GM11168 (cell line): ENCODE measurements around the gene SUPT16H.

ENCODE experiments used
- in situ Hi-C: fragments of 300-500 bp; cut with MboI; formaldehyde crosslinking; loops from one replicate; pipeline ENCODE4 v1.12.0; 2022; ENCODE audit warnings: low sequenced_read_pairs; ENCODE audit not compliant: unreplicated experiment

SUPT16H gene

DNA sequence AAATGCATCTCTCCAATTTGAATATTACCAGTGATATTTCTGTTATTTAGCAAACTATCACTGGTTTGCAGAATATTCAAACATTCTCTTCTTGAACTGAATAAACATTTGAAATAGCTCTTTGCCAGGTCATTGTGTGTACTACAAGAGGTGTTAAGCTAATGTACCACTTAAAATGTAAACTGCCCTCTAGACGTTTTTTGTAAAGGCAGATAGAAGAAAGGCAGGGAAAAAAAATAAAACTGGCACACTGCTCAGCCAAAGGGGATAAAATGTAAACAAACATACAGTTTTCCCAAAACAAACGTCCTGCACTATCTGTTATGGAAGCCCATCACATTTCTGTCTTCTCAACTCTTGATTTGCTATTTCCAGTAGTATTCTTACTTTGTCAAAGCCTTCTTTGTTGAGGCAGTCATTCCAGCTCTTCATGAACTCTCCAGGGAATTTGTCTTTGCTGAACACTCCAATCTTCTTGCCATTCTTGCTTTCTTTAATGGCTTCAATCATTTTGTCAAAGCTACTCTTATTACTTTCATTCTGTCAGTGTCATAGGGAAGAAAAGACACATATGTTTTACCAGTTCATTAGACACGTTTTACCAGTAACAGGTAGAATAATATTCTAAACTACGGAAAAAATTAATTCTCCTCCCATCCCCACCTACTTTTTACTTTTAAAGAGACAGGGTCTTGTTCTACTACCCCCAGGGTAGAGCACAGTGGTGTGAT lies 13.7 kb downstream of the SUPT16H start:
- in situ Hi-C loops, result no loop called here

DNA sequence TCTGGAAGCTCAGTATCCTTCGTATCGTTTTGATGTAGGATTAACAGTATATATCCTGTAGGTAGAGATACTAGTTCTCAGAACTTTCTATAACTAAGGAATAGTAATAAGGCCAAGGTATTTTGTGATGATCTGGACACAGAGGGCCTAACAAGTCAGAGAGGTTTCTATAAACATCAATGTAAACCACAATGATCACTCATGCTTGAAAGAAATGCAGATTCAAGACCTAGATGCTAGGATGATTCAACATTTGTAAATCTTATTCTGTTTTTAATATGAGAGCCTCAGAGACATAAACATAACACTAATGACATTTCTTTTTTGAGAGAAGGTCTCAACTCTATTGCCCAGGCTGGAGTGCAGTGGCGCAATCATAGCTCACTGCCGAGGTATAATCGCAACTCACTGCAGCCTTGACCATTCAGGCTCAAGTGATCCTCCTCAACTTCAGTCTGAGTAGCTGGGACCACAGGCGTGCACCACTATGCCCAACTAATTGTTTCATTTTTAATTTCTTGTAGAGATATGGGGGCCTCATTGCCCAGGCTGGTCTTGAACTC lies 16.2 kb downstream of the SUPT16H start:
- in situ Hi-C loops, result no loop called here

DNA sequence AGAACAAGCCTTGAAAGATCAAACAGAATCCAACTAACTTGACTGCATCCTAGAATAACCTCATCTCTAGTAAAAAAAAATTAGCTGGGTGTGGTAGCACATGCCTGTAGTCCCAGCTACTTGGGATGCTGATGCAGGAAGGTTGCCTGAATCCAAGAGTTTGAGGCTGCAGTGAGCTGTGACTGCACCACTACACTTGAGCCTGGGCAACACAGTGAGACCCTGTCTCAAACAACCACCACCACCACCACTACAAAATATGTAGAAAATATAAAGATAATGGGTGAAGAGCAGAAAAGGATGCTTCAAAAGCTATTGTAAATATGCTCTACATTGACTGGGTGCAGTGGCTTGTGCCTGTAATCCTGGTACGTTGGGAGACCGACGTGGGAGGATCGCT lies 27.3 kb downstream of the SUPT16H start:
- in situ Hi-C loops, result no loop called here

DNA sequence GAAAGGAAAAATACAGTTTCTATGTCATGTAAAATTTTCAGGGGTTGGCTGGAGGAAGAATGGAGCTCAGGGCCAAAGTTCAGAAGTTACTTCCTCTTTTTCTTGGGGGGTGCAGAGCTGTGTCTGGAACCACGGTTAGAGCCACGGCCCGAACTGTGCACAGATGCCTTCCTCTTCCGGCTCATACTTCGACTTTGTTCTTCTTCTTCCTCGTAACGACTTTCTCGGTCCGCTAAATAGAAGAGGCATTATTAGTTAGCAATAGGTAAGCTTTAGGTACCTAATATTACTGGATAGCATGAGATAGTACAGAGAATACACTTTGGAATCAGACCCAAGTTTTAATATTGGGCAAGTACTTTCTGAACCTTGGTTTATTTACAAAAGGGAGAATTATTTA lies 31.2 kb downstream of the SUPT16H start:
- in situ Hi-C loops, result no loop called here

DNA sequence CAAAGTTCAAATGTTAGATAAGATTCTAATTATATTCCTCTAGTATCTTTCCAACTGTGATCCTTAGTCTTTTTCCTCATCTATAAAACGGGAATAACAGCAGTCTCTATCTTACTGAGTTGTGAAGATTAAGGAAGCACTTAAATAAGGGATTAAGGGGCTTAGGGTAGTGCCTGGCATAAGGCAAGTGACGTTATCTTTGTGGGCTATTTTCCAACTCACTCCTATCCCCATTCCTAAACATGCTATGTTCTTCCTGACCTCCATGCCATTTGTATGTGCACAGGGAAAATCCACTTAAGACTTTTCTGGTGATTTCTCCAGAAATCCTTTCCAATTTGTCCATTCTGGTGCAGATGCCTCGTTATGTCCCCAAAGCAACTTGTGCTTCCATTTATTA lies 33.3 kb downstream of the SUPT16H start:
- in situ Hi-C loops, result no loop called here

DNA sequence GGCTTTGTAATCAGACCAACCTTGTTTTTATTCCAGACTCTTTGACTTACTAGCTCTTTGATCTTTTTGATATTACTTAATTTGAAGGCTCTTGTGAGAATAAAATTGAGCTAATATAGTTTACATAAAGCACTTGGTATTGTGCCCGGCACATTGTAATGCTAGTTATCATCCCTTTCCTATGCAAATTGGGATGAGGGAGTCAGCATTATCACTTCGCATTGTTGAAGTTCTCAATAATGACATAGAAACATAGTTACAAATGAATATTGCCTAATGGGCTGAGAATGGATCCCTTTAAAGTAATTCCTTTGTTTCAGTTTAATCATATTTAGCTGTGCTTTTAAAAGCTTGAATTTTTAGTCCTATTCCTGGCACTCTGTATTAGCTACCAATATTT lies 36.6 kb downstream of the SUPT16H start:
- in situ Hi-C loops, result no loop called here

DNA sequence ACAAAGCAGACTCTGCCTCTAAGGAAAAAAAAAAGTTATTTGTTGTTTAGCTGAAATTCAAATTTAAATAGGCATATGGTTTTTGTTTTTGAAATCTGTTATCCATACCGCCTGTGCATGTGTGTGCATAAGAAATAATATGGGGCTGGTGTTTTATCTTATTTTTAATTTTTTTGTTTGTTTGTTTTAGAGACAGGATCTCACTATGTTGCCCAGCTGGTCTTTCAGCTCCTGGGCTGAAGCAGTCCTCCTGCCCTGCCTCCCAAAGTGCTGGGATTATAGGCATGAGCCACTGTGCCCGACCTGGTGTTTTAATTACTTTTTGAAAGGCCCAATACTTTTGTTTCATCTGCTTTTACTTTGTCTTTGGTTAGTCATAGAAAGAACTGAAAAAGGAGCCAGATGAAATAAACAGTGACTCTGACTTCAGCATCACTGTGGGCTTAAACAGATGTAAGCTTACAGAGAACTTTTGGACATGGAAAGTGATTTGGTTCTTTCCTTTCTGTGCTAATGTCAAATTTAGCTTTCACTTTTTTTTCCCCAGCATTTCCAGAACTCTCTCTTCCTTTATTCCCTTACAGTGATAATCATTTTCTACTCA lies 37.2 kb downstream of the SUPT16H start:
- in situ Hi-C loops, result no loop called here

DNA sequence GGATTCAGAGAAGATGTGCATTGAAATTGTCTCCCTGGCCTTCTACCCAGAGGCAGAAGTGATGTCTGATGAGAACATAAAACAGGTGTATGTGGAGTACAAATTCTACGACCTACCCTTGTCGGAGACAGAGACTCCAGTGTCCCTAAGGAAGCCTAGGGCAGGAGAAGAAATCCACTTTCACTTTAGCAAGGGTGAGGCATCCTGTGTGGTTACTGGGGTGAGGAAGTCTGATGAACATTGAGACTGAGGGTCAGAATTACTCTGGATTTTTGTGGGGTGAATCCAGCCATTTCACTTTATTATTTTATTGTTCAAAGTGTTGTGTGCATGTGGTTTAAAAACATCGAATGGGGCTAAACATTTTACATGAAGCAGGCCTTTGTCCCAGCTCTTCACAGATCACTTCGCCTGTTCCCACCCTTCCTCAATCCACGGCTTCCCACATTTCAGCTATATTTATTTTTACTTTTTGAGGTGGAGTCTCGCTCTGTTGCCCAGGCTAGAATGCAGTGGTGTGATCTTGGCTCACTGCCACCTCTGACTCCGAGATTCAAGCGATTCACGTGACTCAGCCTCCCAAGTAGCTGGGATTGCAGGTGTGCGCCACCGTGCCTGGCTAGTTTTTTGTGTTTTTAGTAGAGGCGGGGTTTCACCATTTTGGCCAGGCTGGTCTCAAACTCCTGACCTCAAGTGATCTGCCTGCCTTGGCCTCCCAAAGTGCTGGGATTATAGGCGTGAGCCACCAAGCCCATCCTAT lies 40.6 kb downstream of the SUPT16H start:
- in situ Hi-C loops, result no loop called here

DNA sequence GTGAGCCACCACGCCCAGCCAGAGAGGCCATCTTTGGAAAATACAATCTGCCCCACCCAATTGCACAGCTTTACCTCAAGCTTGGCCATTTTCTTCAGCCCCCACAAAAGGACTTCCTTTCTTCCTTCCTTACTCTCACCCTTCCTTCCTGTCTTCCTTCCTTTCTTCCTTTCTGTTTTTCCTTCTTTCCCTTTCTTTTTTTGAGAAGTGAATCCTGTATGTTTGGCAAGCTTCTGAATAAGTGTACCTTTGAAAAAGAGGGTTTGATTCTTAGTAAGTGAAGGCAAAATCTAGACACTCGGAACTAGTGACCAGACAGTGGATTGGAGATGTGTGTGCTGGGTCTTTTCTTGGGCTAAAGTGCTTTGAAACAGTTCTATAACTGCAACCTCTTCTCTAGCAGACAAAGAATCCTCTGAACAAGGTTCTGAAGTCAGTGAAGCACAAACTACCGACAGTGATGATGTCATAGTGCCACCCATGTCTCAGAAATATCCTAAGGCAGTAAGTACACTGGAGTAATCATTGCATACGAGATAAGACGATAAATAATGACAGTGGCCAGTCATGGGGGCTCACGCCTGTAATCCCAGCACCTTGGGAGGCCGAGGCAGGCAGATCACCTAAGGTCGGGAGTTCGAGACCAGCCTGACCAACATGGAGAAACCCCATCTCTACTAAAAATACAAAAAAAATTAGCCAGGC lies 49.5 kb downstream of the SUPT16H start:
- in situ Hi-C loops, result no loop called here

DNA sequence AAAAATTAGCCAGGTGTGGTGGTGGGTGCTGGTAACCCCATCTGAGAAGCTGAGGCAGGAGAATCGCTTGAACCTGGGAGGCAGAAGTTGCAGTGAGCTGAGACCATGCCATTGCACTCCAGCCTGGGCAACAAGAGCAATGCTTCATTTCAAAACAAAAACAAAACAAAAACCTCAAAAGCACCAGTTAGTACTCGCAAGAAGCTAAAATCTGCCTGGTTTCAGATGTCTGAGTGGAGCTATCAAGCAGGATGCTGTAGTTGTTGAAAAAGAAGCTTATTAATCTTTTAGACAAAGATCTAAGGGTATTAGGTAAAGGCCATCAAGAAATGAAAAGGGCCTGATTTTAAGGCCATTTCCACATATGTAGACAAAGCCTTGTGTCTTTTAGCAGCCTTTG lies 50.9 kb downstream of the SUPT16H start:
- in situ Hi-C loops, result no loop called here

DNA sequence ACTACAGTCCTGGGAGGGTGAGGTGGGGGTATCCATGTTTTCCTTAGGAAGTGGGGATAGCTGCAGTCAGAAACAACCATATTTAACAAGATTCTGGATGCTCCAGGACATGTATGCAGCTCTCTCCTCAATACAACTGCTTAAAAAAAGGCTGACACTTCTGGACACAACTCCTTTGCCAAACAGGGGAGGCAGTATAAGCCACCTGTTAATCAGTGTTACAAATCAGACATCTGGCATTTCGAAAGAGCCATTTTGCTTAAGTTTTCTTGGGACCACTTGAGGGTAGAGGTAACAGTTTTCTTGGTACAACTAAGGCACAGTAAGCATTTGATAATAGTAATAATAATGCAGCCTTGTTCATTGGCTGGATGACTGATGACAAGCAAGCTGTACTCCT lies 56.8 kb downstream of the SUPT16H start:
- in situ Hi-C loops, result no loop called here

DNA sequence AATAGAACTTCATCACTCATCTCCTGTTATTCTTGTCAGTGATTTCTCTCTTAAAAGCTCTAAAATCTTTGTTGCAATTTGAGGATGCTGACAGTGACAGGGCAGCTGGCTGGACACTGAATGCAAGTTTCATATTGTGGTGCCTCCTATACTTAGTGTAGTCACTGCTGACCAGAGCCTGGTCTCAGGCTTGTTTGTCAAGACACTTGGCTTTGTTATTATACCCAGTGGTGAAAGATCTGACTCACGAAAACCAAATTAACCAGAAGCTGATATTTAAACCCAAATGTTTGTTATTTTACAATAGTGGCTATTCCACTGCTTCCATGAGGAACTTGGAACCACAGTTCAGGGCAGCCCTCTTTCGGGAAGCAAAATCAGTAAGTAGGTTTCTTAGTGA lies 61.1 kb downstream of the SUPT16H start:
- in situ Hi-C loops, result no loop called here

DNA sequence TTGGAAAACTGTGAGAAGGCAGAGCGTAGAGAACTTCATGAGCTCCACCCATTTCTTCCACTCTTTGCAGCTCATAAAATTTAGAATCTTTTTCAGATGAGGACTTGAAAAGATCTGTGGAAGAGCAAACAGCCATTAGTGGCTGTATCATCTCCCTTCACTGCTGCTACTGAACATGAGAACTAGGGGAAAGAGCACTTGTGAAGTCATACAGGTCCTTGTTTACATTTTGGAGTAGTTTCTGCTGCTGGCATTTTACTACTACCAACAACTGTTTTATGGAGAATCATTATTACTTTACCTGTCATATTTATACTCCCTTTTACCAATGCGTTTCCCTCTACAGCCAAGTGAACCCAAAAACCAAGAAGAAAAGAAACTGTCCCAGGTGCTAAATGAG lies 62.9 kb downstream of the SUPT16H start:
- in situ Hi-C loops, result no loop called here

DNA sequence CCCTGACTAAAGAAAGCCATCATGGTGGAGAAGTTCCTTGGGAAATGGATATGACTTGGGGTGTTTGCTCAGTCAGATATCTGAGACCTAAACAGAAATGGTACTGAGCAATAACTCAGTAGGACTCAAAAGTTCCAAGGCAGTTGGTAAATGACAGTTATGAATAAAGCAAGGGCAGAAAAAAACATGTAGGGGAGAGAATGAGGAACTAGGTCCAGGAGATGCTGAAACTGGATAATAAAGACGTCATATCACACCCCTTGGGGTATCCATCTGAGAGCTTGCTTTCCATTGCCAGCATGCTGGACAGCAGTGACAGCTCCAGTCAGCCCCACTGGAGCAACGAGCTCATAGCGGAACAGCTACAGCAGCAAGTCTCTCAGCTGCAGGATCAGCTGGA lies 66.4 kb downstream of the SUPT16H start:
- in situ Hi-C loops, result no loop called here

DNA sequence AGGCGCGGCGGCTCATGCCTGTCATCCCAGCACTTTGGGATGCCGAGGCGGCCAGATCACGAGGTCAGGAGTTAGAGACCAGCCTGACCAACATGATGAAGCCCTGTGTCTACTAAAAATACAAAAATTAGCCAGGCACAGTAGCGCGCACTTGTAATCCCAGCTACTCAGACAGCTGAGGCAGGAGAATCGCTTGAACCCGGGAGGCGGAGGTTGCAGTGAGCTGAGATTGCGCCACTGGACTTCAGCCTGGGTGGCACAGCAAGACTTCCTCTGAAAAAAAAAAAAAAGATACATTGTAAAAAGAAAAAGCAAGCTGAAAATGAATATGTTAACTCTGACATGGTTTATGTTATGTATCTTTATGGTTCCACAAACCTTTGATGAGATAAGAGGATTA lies 70.3 kb downstream of the SUPT16H start:
- in situ Hi-C loops, result no loop called here

DNA sequence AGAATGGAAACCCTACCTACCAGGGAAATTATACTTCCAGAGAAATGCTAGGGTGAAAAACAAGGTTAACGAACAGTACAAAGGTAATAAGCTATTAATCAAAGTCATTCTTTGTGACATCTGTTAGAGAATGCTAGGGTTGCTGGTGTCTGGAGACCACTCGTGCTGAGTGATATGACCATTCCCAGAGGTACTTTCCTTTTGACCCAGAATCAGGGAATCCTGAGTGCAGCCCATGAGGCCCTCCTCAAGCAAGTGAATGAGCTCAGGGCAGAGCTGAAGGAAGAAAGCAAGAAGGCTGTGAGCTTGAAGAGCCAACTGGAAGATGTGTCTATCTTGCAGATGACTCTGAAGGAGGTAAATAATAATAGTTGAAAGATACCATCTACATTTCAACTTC lies 72.2 kb downstream of the SUPT16H start:
- in situ Hi-C loops, result no loop called here

DNA sequence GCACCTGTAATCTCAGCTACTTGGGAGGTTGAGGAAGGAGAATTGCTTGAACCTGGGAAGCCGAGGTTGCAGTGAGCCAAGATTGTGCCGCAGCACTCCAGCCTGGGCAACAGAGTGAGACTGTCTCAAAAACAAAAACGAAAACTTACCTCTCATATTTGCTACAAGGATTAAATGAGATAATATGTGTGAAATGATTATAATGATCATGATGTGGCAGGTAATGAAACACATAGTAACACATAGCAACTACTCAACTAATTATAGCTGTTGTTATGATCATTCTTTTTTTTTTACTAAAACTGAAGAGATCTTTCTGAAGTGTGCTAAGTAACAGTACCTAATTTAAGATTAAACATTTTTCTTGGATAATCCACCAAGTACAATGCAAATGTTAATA lies 73.9 kb downstream of the SUPT16H start:
- in situ Hi-C loops, result no loop called here

DNA sequence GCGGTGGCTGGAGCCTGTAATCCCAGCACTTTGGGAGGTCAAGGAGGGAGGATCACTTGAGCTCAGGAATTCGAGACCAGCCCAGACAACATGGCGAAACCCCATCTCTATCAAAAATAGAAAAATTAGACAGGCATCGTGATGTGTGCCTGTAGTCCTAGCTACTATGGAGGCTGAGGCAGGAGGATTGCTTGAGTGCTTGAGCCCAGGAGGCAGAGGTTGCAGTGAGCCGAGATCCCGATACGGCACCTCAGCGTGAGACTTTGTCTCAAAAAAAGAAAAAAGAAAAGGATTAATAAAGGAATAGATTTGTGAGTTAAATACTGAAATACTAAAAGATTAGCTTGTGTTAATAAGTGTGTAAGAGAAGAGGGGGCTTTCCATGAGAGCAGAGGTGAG lies 74.6 kb downstream of the SUPT16H start:
- in situ Hi-C loops, result no loop called here

DNA sequence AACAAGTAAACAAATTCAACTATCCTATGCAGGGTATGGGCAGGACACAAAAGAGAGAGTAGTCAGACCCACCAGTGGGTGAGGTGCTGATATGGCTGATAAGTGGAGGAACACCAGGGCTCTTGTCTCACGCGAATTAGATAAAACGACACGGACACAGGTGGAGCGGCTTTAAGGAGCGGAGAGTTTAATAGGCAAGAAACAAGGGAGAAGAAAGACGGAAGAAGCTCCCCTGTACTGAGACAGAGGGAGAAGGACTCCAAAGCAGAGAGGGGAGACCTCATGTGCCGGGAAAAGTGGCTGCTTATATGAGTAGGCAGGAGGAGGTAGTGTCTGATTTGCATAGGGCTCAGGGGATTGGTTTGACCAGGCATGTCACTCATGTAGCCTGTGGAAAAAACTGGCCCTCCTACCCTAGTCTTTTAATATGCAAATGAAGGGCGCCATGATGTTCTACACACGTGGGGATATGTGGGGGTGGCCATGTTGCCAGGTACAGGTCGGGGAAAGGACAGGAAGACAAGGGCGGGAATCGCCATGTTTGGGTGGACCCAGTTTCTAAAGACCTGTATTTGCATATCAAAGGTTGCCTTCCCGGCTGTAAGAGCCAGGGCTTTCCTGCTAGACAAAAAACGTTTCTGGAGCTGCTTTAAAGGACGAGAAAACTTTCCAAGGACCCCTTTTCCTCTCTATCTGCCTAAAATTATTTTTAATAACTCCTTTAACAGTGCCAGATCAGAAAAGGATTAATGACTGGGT lies 75.2 kb downstream of the SUPT16H start:
- in situ Hi-C loops, result no loop called here

DNA sequence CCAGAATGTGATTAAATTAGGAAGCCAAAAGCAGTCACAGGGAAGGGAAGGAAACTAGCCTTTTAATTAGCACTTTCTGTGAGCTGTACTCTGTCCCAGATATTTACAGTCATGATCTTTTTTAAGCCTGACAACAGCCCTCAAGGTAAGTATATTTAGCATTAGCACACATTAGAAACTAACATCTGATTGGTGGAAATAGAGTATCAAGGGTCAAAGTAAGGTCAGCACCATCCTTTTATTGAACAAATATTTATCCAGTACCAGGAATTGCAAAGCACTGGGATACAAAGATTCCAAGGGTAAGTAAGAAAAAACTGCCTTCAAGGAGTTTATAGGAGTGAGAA lies 75.7 kb downstream of the SUPT16H start:
- in situ Hi-C loops, result no loop called here
